ENCODE results near the gene SAXO1. TPM values are rescaled to one million over a fixed set of nuclear protein-coding genes. Genes with fewer than 3 reads are reported as not detected.

The SAXO1 gene
- total RNA-seq, 1 experiment from 2014 or later: not detected

DNA sequence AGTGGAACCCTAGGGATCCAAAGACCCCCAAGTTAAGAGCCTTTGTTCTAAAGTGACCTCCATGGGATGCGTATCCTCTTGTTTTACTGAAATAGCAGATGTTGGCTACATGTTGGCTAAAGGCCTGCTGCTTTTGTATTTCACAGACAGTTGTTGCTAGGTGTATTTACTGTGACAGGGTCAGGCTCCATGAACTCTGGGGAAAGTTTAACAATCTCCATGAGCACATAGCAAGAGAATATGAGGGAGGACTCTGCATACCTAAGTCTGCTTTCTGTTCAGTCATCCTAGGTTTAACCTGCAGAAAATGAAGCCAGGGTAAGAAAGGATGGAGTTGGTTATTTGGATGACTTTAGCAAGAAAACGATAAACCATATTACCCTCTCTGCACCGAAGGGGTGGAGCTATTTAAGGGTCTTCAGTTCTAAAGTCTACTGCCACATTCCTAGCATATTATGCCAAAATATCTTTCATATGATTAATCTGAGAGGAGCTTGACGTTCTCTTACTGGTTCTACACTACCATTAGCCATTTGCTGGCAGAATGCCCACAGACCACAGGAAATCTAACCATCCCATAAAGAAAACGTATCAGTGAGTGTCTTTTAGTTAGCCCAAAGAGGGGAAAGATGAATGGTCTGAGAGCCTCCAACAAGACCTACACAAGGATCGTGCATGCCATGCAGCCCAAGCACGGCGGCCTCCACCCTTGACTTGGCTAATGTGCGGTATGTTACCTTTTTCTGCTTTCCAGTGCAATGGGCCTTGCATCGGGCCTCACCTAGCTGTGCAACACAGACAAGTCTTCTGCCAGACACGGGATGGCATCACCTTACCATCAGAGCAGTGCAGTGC is 127.8 kb downstream of the SAXO1 start:
- ChIA-PET CTCF (no interaction called here), POLR2A (no interaction called here), RAD21 (ENCODE audit: low non-redundant PET in 1 of 2, low total read pairs in 2 of 2, uncharacterized antibody in 2 of 2, unreplicated experiment in 2 of 2) (no interaction called here)
- Histone ChIP-seq H3K27me3 (ENCODE audit: insufficient read depth, low read length) (peaks cover 11% of the 10 kb centered on the region), H3K4me2 (ENCODE audit: low read length) (no peak overlapping the region), H3K4me1 (ENCODE audit: control insufficient read depth in 1 of 2, insufficient read depth in 2 of 2, low read length in 2 of 2) (no peaks in the 10 kb centered on the region), H3K4me3 (replicated peaks in 1 of 2; ENCODE audit: low read depth in 1 of 2, low read length in 2 of 2) (no peak overlapping the region), H3K27ac (ENCODE audit: low read depth, low read length) (no peak overlapping the region), H3K79me2 (ENCODE audit: insufficient read depth, low read length) (no peaks in the 10 kb centered on the region), H2AFZ (ENCODE audit: low read depth, low read length, poor library complexity, severe bottlenecking) (no peak overlapping the region), H3K9me2 (ENCODE audit: insufficient read depth) (no peaks in the 10 kb centered on the region), H3K36me3 (ENCODE audit: control insufficient read depth in 1 of 2, insufficient read depth in 2 of 2, low read length in 2 of 2) (no peaks in the 10 kb centered on the region), H3K9me3 (ENCODE audit: control insufficient read depth in 1 of 2, insufficient read depth in 1 of 2, low read depth in 1 of 2, low read length in 2 of 2) (no peaks in the 10 kb centered on the region), H4K20me1 (ENCODE audit: insufficient read depth) (no peaks in the 10 kb centered on the region), H3K9ac (ENCODE audit: low read length) (no peak overlapping the region)
- TF ChIP-seq ZFX (IDR thresholded peaks at IDR 0.05) (no peak), SIN3A (IDR thresholded peaks at IDR 0.05; ENCODE audit: low read depth) (no peak), CEBPB (IDR thresholded peaks at IDR 0.05; ENCODE audit: low read depth) (no peak), EGR1 (IDR thresholded peaks at IDR 0.05; ENCODE audit: low read depth) (no peak), FOSL1 (IDR thresholded peaks at IDR 0.05; ENCODE audit: low read depth) (no peak), YY1 (IDR thresholded peaks at IDR 0.05; ENCODE audit: extremely low read depth, insufficient replicate concordance, low read depth, low read length) (no peak), ZNF274 (IDR thresholded peaks at IDR 0.05; ENCODE audit: low read depth, low read length) (no peak), TCF7L2 (IDR thresholded peaks at IDR 0.05; ENCODE audit: borderline replicate concordance, extremely low read depth, insufficient read depth, insufficient read length) (no peak), JUND (IDR thresholded peaks at IDR 0.05) (no peak), EZH2phosphoT487 (IDR thresholded peaks at IDR 0.05; ENCODE audit: borderline replicate concordance) (no peak)
- TF ChIP-seq, protein P1, sequence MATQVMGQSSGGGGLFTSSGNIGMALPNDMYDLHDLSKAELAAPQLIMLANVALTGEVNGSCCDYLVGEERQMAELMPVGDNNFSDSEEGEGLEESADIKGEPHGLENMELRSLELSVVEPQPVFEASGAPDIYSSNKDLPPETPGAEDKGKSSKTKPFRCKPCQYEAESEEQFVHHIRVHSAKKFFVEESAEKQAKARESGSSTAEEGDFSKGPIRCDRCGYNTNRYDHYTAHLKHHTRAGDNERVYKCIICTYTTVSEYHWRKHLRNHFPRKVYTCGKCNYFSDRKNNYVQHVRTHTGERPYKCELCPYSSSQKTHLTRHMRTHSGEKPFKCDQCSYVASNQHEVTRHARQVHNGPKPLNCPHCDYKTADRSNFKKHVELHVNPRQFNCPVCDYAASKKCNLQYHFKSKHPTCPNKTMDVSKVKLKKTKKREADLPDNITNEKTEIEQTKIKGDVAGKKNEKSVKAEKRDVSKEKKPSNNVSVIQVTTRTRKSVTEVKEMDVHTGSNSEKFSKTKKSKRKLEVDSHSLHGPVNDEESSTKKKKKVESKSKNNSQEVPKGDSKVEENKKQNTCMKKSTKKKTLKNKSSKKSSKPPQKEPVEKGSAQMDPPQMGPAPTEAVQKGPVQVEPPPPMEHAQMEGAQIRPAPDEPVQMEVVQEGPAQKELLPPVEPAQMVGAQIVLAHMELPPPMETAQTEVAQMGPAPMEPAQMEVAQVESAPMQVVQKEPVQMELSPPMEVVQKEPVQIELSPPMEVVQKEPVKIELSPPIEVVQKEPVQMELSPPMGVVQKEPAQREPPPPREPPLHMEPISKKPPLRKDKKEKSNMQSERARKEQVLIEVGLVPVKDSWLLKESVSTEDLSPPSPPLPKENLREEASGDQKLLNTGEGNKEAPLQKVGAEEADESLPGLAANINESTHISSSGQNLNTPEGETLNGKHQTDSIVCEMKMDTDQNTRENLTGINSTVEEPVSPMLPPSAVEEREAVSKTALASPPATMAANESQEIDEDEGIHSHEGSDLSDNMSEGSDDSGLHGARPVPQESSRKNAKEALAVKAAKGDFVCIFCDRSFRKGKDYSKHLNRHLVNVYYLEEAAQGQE (IDR thresholded peaks at IDR 0.05; ENCODE audit: low read depth): no peak
- TF ChIP-seq, protein P2, sequence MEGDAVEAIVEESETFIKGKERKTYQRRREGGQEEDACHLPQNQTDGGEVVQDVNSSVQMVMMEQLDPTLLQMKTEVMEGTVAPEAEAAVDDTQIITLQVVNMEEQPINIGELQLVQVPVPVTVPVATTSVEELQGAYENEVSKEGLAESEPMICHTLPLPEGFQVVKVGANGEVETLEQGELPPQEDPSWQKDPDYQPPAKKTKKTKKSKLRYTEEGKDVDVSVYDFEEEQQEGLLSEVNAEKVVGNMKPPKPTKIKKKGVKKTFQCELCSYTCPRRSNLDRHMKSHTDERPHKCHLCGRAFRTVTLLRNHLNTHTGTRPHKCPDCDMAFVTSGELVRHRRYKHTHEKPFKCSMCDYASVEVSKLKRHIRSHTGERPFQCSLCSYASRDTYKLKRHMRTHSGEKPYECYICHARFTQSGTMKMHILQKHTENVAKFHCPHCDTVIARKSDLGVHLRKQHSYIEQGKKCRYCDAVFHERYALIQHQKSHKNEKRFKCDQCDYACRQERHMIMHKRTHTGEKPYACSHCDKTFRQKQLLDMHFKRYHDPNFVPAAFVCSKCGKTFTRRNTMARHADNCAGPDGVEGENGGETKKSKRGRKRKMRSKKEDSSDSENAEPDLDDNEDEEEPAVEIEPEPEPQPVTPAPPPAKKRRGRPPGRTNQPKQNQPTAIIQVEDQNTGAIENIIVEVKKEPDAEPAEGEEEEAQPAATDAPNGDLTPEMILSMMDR (IDR thresholded peaks at IDR 0.05 in 2 of 3, conservative IDR thresholded peaks at IDR 0.05 in 1 of 3; ENCODE audit: borderline replicate concordance in 1 of 3, insufficient read depth in 1 of 3, low read depth in 2 of 3, low read length in 2 of 3): no peak
- TF ChIP-seq, protein P3, sequence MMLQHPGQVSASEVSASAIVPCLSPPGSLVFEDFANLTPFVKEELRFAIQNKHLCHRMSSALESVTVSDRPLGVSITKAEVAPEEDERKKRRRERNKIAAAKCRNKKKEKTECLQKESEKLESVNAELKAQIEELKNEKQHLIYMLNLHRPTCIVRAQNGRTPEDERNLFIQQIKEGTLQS (IDR thresholded peaks at IDR 0.05): no peak
- BruUV-seq (replicated peaks): no TSS peak
- no peak for ATAC-seq
- intact Hi-C loops (cut with micrococcal nuclease): no loop called here
- DNase-seq (ENCODE audit: low read depth, low spot score): no peak

All from HCT116 (cell line).